Lung (tissue), 13 donors: Measurements from ENCODE around the gene MMP13. TPM values are rescaled to one million over a fixed set of nuclear protein-coding genes. Genes with fewer than 3 reads are reported as not detected.
"Not testable (repeated sequence)": the region's sequence is repeated elsewhere in the genome, so short reads cannot be mapped to it uniquely, and the experiment has no call there.

Experiments
- ATAC-seq: fragments of 200-7000 bp; cut with Tn5 transposase; one replicate; pipeline ENCODE4 v1.9.1; 2020; ENCODE audit warnings: moderate number of reproducible peaks; ENCODE audit not compliant: insufficient read depth, low FRiP score
- DNase-seq, 3 donors: peaks; one replicate each; pipeline ENCODE4 v3.0.0-alpha.2; 2013 to 2017
- H3K27ac ChIP-seq, 2 donors: one replicate each; pipeline ENCODE4 v1.5.1; 2013; ENCODE audit warnings: mild to moderate bottlenecking in 2 of 2, moderate library complexity in 2 of 2, control low read depth in 1 of 2, inconsistent platforms in 1 of 2, low read depth in 1 of 2, low read length in 1 of 2
- H3K27me3 ChIP-seq, 3 donors: one replicate each; pipeline ENCODE4 v1.5.1; 2013; ENCODE audit warnings: low read length in 2 of 3; ENCODE audit not compliant: control insufficient read depth in 3 of 3, insufficient read depth in 3 of 3
- H3K36me3 ChIP-seq, 4 donors: one replicate each; pipeline ENCODE4 v1.5.1; 2013; ENCODE audit warnings: low read length in 4 of 4, mild to moderate bottlenecking in 1 of 4, moderate library complexity in 1 of 4; ENCODE audit not compliant: control insufficient read depth in 4 of 4, insufficient read depth in 4 of 4
- H3K4me1 ChIP-seq, 5 donors: one replicate each; pipeline ENCODE4 v1.5.1; 2013; ENCODE audit warnings: low read length in 5 of 5, mild to moderate bottlenecking in 2 of 5, moderate library complexity in 1 of 5; ENCODE audit not compliant: control insufficient read depth in 5 of 5, insufficient read depth in 5 of 5
- H3K4me3 ChIP-seq: one replicate; pipeline ENCODE4 v1.5.1; 2013; ENCODE audit warnings: mild to moderate bottlenecking, control low read depth, moderate library complexity
- H3K9ac ChIP-seq, 2 donors: one replicate each; pipeline ENCODE4 v1.5.1; 2013; ENCODE audit warnings: low read length in 2 of 2, control low read depth in 1 of 2; ENCODE audit not compliant: insufficient read depth in 1 of 2
- H3K9me3 ChIP-seq, 4 donors: one replicate each; pipeline ENCODE4 v1.5.1; 2013; ENCODE audit warnings: low read length in 3 of 4, mild to moderate bottlenecking in 1 of 4, moderate library complexity in 1 of 4; ENCODE audit not compliant: control insufficient read depth in 4 of 4, insufficient read depth in 3 of 4
- CTCF ChIP-seq: IDR thresholded peaks from 2 replicates; pipeline ENCODE4 v1.5.1; 2012; ENCODE audit warnings: mild to moderate bottlenecking; ENCODE audit errors: control extremely low read depth, extremely low read depth
- WGBS, 2 donors: extraction: QIAGEN DNeasy Blood & Tissue Kit; methylation state at CpG; one replicate each; pipeline ENCODE4 v1.1.7; 2013; 5-methylcytosine and 5-hydroxymethylcytosine counted together
- polyA plus RNA-seq, 2 donors: library from polyadenylated mRNA; stranded (reverse); fragments of 200-250 nt; gene quantifications; one replicate each; pipeline ENCODE4 v1.2.1, GENCODE V29; 2013
- small RNA-seq: library from RNA; depleted of rRNA; stranded (forward); fragments of <200 nt; gene quantifications from one replicate; pipeline ENCODE3, GENCODE V24; 2014; ENCODE audit warnings: low replicate concordance
- total RNA-seq, 2 donors: library from RNA; depleted of rRNA in 1 of 2; stranded (reverse); fragments of >200 nt in 1 of 2; gene quantifications; one replicate each; pipeline ENCODE4 v1.2.1, GENCODE V29; 2014 to 2021
- donor health status: control.
- donor health status: control.
- donor health status: Bipolar disorder and iron deficiency.
- donor health status: healthy.
- donor health status: DM: yes; HTN: yes; CAD: no.

MMP13 gene
- total and polyA plus RNA-seq, 4 donors, result 0.08 to 0.84 (median 0.09) TPM; not detected in 1

- Histone ChIP-seq H3K36me3 (no peaks in the 10 kb centered on the region), H3K27ac (no peak overlapping the region), H3K9ac (no peak overlapping the region), H3K4me3 (no peak overlapping the region), H3K27me3 (no peaks in the 10 kb centered on the region), H3K4me1 (no peaks in the 10 kb centered on the region), H3K9me3 (no peaks in the 10 kb centered on the region)
- DNase-seq (no peak), ATAC-seq (no peak)
- no peak for TF ChIP-seq CTCF
- WGBS, 2 donors, result 92 to 94% methylated on average over 13 of the region's 13 CpGs
Measured at GRCh38 chr11:102911758-102912481, 43.6 kb downstream of the MMP13 start.

- not testable (repeated sequence) for DNase-seq, ATAC-seq, H3K36me3 ChIP-seq, H3K27ac ChIP-seq, H3K27me3 ChIP-seq, H3K4me3 ChIP-seq, H3K9ac ChIP-seq, H3K9me3 ChIP-seq, H3K4me1 ChIP-seq
- 73 to 78% methylated on average over 5 of the region's 5 CpGs for WGBS, 2 donors
Measured at GRCh38 chr11:102905848-102906247, 49.7 kb downstream of the MMP13 start.

- not testable (repeated sequence) for H3K9me3 ChIP-seq, H3K27ac ChIP-seq, DNase-seq, H3K4me1 ChIP-seq, H3K27me3 ChIP-seq, H3K4me3 ChIP-seq, H3K9ac ChIP-seq, ATAC-seq, H3K36me3 ChIP-seq
- WGBS, 2 donors, result 84 to 86% methylated on average over 5 of the region's 5 CpGs
Measured at GRCh38 chr11:102903895-102904294, 51.6 kb downstream of the MMP13 start.

- 91 to 92% methylated on average over 2 of the region's 2 CpGs for WGBS, 2 donors
- no peak for DNase-seq
- Histone ChIP-seq H3K27ac (no peak overlapping the region), H3K9me3 (no peaks in the 10 kb centered on the region), H3K27me3 (no peaks in the 10 kb centered on the region), H3K9ac (no peak overlapping the region), H3K4me3 (no peak overlapping the region), H3K4me1 (no peaks in the 10 kb centered on the region), H3K36me3 (no peaks in the 10 kb centered on the region)
- TF ChIP-seq CTCF, result no peak
- no peak for ATAC-seq
Measured at GRCh38 chr11:102900346-102900745, 55.2 kb downstream of the MMP13 start.

Small RNA genes within 50 kb of the gene (small RNA-seq; reads per million reads assigned to genes)
- gene RNU7-159P, result not detected

Other genes starting within 250 kb of the MMP13 start
- gene MMP27, start 250.0 kb downstream of the MMP13 start, total RNA-seq, result not detected
- gene MMP27, start 250.0 kb downstream of the MMP13 start, polyA plus RNA-seq, result under 1 TPM in 1 of 2 donors, not detected in 1; 0.05 TPM
- 1 to 10 TPM; 1.5 to 1.7 TPM for gene MMP8, start 230.8 kb downstream of the MMP13 start, total RNA-seq
- gene MMP8, start 230.8 kb downstream of the MMP13 start, polyA plus RNA-seq, result 10 to 100 TPM in 1 of 2 donors, under 1 TPM in 1; 0.30 to 77.5 TPM
- gene MMP10, start 175.1 kb downstream of the MMP13 start, total RNA-seq, result 1 to 10 TPM in 1 of 2 donors, under 1 TPM in 1; 0.58 to 1.2 TPM
- 10 to 100 TPM in 1 of 2 donors, 1 to 10 TPM in 1; 2.0 to 14.2 TPM for gene MMP10, start 175.1 kb downstream of the MMP13 start, polyA plus RNA-seq
- 1 to 10 TPM; 3.1 to 7.8 TPM for gene MMP1, start 157.6 kb downstream of the MMP13 start, total RNA-seq
- gene MMP1, start 157.6 kb downstream of the MMP13 start, polyA plus RNA-seq, result 10 to 100 TPM; 14.1 to 19.9 TPM
- under 1 TPM in 1 of 2 donors, not detected in 1; 0.31 TPM for gene MMP3, start 112.1 kb downstream of the MMP13 start, total RNA-seq
- under 1 TPM; 0.53 to 0.86 TPM for gene MMP3, start 112.1 kb downstream of the MMP13 start, polyA plus RNA-seq
- 10 to 100 TPM in 1 of 2 donors, under 1 TPM in 1; 0.34 to 16.9 TPM for gene MMP12, start 80.8 kb downstream of the MMP13 start, total RNA-seq
- 1 to 10 TPM in 1 of 2 donors, under 1 TPM in 1; 0.31 to 2.5 TPM for gene MMP12, start 80.8 kb downstream of the MMP13 start, polyA plus RNA-seq
- gene DCUN1D5, start 136.4 kb upstream of the MMP13 start, total RNA-seq, result 10 to 100 TPM; 24.6 to 24.8 TPM
- gene DCUN1D5, start 136.4 kb upstream of the MMP13 start, polyA plus RNA-seq, result 10 to 100 TPM; 12.4 to 28.8 TPM
- gene DYNC2H1, start 153.7 kb upstream of the MMP13 start, total RNA-seq, result 100 to 1,000 TPM in 1 of 2 donors, 10 to 100 TPM in 1; 27.7 to 102 TPM
- gene DYNC2H1, start 153.7 kb upstream of the MMP13 start, polyA plus RNA-seq, result 10 to 100 TPM in 1 of 2 donors, 1 to 10 TPM in 1; 6.4 to 19.7 TPM